ENCODE measurements around the gene MAP7D3. TPM values are rescaled to one million over a fixed set of nuclear protein-coding genes. Genes with fewer than 3 reads are reported as not detected.

MAP7D3 gene
- total RNA-seq: 10.0 and 11.3 TPM in 2 replicates

DNA sequence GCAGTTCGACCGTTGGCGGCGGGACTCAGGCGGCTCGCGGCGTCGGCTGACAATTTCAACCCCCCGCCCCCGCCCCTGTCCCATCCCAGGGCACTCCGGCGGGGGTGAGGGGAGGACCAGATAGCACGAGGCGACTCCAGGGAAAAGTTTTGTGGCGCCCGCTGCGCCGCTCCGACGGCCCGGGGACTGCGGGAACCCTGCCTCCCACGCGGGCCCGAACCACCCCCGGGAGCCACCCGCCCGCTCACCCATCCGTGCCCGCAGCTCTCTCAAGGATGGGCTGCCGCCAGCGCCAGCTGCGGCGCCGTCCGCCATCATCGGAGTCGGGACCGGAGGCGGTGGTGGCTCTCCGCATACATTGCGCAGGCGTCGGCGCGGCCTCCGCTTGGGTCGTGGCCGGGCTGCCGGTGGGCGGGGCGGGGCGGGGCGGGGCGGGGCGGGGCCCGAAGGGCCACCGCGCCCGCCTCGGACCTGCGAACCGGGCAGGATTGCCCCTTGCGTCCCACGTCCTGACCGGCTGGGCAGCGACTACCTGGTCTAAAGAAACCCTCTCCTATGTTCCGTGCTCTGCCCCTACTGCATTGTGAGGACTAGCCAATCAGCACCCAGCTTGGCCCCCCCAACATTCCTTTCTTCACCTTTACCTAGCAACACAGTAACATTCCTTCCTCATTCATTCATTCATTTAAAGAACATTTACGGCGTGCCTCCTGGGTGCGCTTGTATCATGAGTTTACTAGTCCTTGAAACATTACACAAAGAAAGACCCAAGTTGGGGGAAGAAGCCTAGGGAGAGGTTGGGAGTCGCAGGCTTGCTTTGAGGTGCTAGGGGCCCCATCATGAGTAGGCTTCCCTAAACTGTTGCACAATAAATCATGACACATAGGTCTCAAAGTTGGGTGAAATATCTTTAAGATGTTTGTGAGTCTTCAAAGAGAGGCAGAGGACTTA is at the start of gene MAP7D3:
Gene MAP7D3, minus strand, starts transcription at position 360 of the 951 bp plus-strand sequence. Its CDS starts 42 bp downstream, at position 318.

DNA sequence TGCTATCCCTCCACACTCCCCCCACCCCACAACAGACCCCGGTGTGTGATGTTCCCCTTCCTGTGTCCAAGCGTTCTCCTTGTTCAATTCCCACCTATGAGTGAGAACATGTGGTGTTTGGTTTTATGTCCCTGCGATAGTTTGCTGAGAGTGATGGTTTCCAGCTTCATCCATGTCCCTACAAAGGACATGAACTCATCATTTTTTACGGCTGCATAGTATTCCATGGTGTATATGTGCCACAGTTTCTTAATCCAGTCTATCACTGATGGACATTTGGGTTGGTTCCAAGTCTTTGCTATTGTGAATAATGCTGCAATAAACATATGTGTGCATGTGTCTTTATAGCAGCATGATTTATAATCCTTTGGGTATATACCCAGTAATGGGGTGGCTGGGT is 49.5 kb upstream of the MAP7D3 start, which contains the start of gene ADGRG4:
Gene ADGRG4, plus strand, starts transcription at position 243 of the 400 bp plus-strand sequence. CDS start 7,815 bp downstream, outside the sequence.

Other genes starting within 250 kb of the MAP7D3 start
- gene FHL1, start 103.9 kb downstream of the MAP7D3 start, total RNA-seq: 49.3 and 78.4 TPM in 2 replicates
- gene ADGRG4, start 49.6 kb upstream of the MAP7D3 start, total RNA-seq: not detected in 2 replicates
- gene BRS3, start 236.5 kb upstream of the MAP7D3 start, total RNA-seq: not detected in 2 replicates
- gene HTATSF1, start 246.2 kb upstream of the MAP7D3 start, total RNA-seq: 30.7 and 31.5 TPM in 2 replicates